ENCODE results near the gene KISS1R.
A peak's percentile ranks its signal among the peaks of the same experiment; 100 is the strongest.

KISS1R gene

DNA sequence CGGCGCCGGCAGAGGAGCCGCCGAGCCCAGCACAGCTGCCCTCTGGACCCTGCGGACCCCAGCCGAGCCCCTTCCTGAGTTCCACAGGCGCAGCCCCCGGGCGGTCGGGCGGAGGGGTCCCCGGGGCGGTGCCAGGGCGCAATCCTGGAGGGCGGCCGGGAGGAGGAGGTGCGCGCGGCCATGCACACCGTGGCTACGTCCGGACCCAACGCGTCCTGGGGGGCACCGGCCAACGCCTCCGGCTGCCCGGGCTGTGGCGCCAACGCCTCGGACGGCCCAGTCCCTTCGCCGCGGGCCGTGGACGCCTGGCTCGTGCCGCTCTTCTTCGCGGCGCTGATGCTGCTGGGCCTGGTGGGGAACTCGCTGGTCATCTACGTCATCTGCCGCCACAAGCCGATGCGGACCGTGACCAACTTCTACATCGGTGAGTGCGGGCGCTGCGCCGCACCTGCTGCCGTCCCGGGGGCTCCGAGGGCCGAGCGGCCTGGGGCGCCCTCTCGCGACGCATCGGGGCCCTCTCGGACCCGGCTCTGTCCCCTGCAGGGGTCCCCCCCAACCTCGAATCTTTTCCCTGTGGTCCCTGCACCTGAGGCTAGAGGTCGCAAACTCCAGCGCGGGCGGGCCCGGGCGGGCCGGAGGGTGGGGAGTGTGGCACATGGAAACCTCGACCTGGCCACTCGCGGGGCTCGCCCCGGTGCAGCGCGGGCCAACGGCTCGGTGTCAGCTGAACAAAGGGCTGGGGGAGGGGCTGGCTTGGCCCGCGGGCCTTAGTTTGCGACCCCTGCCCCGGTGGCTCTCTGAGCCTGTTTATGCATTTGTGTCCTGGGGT lies at the start of gene KISS1R:
Gene KISS1R, plus strand, starts transcription at position 11 of the 829 bp plus-strand sequence. Its CDS starts 170 bp downstream, at position 181.
- Histone ChIP-seq H3K79me2 (peaks cover 2% of the 10 kb centered on the region), H3K4me2 (ENCODE audit: low read length) (peak within 1 kb of the TSS; percentile 64), H3K9me3 (ENCODE audit: control insufficient read depth, low read length) (no peaks in the 10 kb centered on the region), H3K9ac (no peak within 1 kb of the TSS), H3K27ac (no peak within 1 kb of the TSS), H3K4me1 (no peaks in the 10 kb centered on the region), H2AFZ (peak within 1 kb of the TSS; percentile 7), H3K36me3 (ENCODE audit: control insufficient read depth, insufficient read depth, low read length) (no peaks in the 10 kb centered on the region), H3K27me3 (ENCODE audit: control insufficient read depth, insufficient read depth, low read length) (no peaks in the 10 kb centered on the region), H3K4me3 (ENCODE audit: low read depth, low read length) (peak within 1 kb of the TSS; percentile 26)
- TF ChIP-seq, protein P1, sequence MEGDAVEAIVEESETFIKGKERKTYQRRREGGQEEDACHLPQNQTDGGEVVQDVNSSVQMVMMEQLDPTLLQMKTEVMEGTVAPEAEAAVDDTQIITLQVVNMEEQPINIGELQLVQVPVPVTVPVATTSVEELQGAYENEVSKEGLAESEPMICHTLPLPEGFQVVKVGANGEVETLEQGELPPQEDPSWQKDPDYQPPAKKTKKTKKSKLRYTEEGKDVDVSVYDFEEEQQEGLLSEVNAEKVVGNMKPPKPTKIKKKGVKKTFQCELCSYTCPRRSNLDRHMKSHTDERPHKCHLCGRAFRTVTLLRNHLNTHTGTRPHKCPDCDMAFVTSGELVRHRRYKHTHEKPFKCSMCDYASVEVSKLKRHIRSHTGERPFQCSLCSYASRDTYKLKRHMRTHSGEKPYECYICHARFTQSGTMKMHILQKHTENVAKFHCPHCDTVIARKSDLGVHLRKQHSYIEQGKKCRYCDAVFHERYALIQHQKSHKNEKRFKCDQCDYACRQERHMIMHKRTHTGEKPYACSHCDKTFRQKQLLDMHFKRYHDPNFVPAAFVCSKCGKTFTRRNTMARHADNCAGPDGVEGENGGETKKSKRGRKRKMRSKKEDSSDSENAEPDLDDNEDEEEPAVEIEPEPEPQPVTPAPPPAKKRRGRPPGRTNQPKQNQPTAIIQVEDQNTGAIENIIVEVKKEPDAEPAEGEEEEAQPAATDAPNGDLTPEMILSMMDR (IDR thresholded peaks at IDR 0.05) = peak; percentile 42

- Histone ChIP-seq H3K79me2 (no peaks in the 10 kb centered on the region), H2AFZ (no peak overlapping the region), H3K27me3 (ENCODE audit: control insufficient read depth, insufficient read depth, low read length) (no peaks in the 10 kb centered on the region), H3K4me1 (no peaks in the 10 kb centered on the region), H3K4me3 (ENCODE audit: low read depth, low read length) (no peak overlapping the region), H3K4me2 (ENCODE audit: low read length) (no peak overlapping the region), H3K9ac (no peak overlapping the region), H3K27ac (no peak overlapping the region), H3K9me3 (ENCODE audit: control insufficient read depth, low read length) (no peaks in the 10 kb centered on the region), H3K36me3 (ENCODE audit: control insufficient read depth, insufficient read depth, low read length) (no peaks in the 10 kb centered on the region)
- TF ChIP-seq, protein P1 (IDR thresholded peaks at IDR 0.05) = no peak
Measured at GRCh38 chr19:867855-868457, 49.2 kb upstream of the KISS1R start.

- Histone ChIP-seq H3K36me3 (ENCODE audit: control insufficient read depth, insufficient read depth, low read length) (no peaks in the 10 kb centered on the region), H2AFZ (no peak overlapping the region), H3K27me3 (ENCODE audit: control insufficient read depth, insufficient read depth, low read length) (no peaks in the 10 kb centered on the region), H3K4me2 (ENCODE audit: low read length) (no peak overlapping the region), H3K27ac (no peak overlapping the region), H3K4me1 (no peaks in the 10 kb centered on the region), H3K4me3 (ENCODE audit: low read depth, low read length) (no peak overlapping the region), H3K79me2 (no peaks in the 10 kb centered on the region), H3K9ac (no peak overlapping the region), H3K9me3 (ENCODE audit: control insufficient read depth, low read length) (no peaks in the 10 kb centered on the region)
- TF ChIP-seq, protein P1 (IDR thresholded peaks at IDR 0.05) = no peak
Measured at GRCh38 chr19:868458-869244, 48.5 kb upstream of the KISS1R start.

GRCh38 chr19:869245-870177 lies 47.6 kb upstream of the KISS1R start:
- H3K27me3 ChIP-seq (ENCODE audit: control insufficient read depth, insufficient read depth, low read length) = no peaks in the 10 kb centered on the region
- H3K4me1 ChIP-seq = no peaks in the 10 kb centered on the region
- H3K4me2 ChIP-seq (ENCODE audit: low read length) = no peak overlapping the region
- no peak overlapping the region for H2AFZ ChIP-seq
- H3K9ac ChIP-seq = no peak overlapping the region
- H3K4me3 ChIP-seq (ENCODE audit: low read depth, low read length) = no peak overlapping the region
- H3K27ac ChIP-seq = no peak overlapping the region
- TF ChIP-seq, protein P1 (IDR thresholded peaks at IDR 0.05) = no peak
- no peaks in the 10 kb centered on the region for H3K36me3 ChIP-seq (ENCODE audit: control insufficient read depth, insufficient read depth, low read length)
- no peaks in the 10 kb centered on the region for H3K9me3 ChIP-seq (ENCODE audit: control insufficient read depth, low read length)
- H3K79me2 ChIP-seq = no peaks in the 10 kb centered on the region

Measured in parathyroid adenoma (tissue), 2 donors.